HG03432 (cell line): ENCODE data around the gene OR8B3.
A peak's percentile ranks its signal among the peaks of the same experiment; 100 is the strongest.
"Not testable (repeated sequence)": the region's sequence is repeated elsewhere in the genome, so short reads cannot be mapped to it uniquely, and the experiment has no call there.

Source experiments
- ATAC-seq: cut with Tn5 transposase; IDR thresholded peaks from one replicate; pipeline ENCODE4 v1.9.1; 2021; ENCODE audit warnings: mild to moderate bottlenecking, moderate library complexity; ENCODE audit not compliant: unreplicated experiment

OR8B3 gene

GRCh38 chr11:124398924-124399323 is at the start of gene OR8B3:
Gene OR8B3 (minus strand): TSS chr11:124399024. CDS start chr11:124397351, 1,673 bp downstream.
- ATAC-seq = no peak

- ATAC-seq = no peak
Observed at GRCh38 chr11:124446916-124447315, 48.1 kb upstream of the OR8B3 start.

GRCh38 chr11:124445646-124446150 is 46.9 kb upstream of the OR8B3 start, which contains the start of gene OR8B8:
Gene OR8B8 (minus strand): TSS chr11:124445696. CDS start chr11:124441085, 4,611 bp downstream.
- no peak for ATAC-seq

GRCh38 chr11:124442847-124443246 is 44.0 kb upstream of the OR8B3 start:
- ATAC-seq = no peak

- no peak for ATAC-seq
Observed at GRCh38 chr11:124442442-124442841, 43.6 kb upstream of the OR8B3 start.

- ATAC-seq = no peak
Observed at GRCh38 chr11:124441519-124441918, 42.7 kb upstream of the OR8B3 start.

- no peak for ATAC-seq
Observed at GRCh38 chr11:124441081-124441480, 42.3 kb upstream of the OR8B3 start.

GRCh38 chr11:124440608-124441007 is 41.8 kb upstream of the OR8B3 start:
- ATAC-seq = no peak

- no peak for ATAC-seq
Observed at GRCh38 chr11:124434699-124435098, 35.9 kb upstream of the OR8B3 start.

- ATAC-seq = no peak
Observed at GRCh38 chr11:124429599-124429998, 30.8 kb upstream of the OR8B3 start.

GRCh38 chr11:124424384-124424921 is 25.6 kb upstream of the OR8B3 start, which contains the start of gene OR8B4:
Gene OR8B4 (minus strand): TSS chr11:124424871. CDS start chr11:124424871, 0 bp downstream.
- ATAC-seq = no peak

- ATAC-seq = no peak
Observed at GRCh38 chr11:124421043-124421442, 22.2 kb upstream of the OR8B3 start.

- peak; percentile 53 for ATAC-seq
Observed at GRCh38 chr11:124415356-124415923, 16.6 kb upstream of the OR8B3 start.

GRCh38 chr11:124409906-124410305 is 11.1 kb upstream of the OR8B3 start:
- ATAC-seq = no peak

GRCh38 chr11:124405581-124405980 is 6.8 kb upstream of the OR8B3 start:
- no peak for ATAC-seq

- not testable (repeated sequence) for ATAC-seq
Observed at GRCh38 chr11:124403186-124403585, 4.4 kb upstream of the OR8B3 start.

GRCh38 chr11:124402326-124402922 is 3.6 kb upstream of the OR8B3 start:
- peak; percentile 87 for ATAC-seq

GRCh38 chr11:124396847-124397246 is 2.0 kb downstream of the OR8B3 start:
- not testable (repeated sequence) for ATAC-seq

GRCh38 chr11:124394408-124394807 is 4.4 kb downstream of the OR8B3 start:
- no peak for ATAC-seq

GRCh38 chr11:124384399-124384798 is 14.4 kb downstream of the OR8B3 start, which contains the start of gene OR8B2:
Gene OR8B2 (minus strand): TSS chr11:124384499. CDS start chr11:124383343, 1,156 bp downstream.
- no peak for ATAC-seq

GRCh38 chr11:124382857-124383256 is 16.0 kb downstream of the OR8B3 start:
- not testable (repeated sequence) for ATAC-seq

GRCh38 chr11:124380585-124380984 is 18.2 kb downstream of the OR8B3 start:
- no peak for ATAC-seq
